GM11168 (cell line): Measurements from ENCODE around the gene AQP9.
"Not testable (repeated sequence)": the region's sequence is repeated elsewhere in the genome, so short reads cannot be mapped to it uniquely, and the experiment has no call there.

Experiments used
- in situ Hi-C: fragments of 300-500 bp; cut with MboI; formaldehyde crosslinking; loops from one replicate; pipeline ENCODE4 v1.12.0; 2022; ENCODE audit warnings: low sequenced_read_pairs; ENCODE audit not compliant: unreplicated experiment

Gene AQP9, protein sequence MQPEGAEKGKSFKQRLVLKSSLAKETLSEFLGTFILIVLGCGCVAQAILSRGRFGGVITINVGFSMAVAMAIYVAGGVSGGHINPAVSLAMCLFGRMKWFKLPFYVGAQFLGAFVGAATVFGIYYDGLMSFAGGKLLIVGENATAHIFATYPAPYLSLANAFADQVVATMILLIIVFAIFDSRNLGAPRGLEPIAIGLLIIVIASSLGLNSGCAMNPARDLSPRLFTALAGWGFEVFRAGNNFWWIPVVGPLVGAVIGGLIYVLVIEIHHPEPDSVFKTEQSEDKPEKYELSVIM

DNA sequence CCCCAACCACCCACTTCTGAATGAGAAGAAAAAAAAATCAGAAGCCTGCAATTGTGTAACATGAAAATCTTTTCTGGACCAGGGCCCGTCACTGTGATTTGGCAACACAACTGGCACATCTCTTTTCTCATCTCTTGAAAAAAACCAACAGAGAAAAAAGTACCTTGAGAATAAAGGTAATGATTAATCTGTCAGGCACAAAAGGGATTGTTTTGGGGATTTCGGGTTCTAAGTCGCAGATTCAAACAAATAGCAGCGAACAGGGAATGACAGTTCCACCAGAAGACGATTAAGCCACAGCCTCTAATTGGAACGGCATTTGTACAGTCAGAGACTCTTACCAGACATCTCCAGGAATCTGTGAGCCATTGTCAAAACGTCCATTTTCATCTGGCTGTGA, at the start of gene AQP9:
AQP9 (plus strand) TSS at position 276 of the 400 bp plus-strand sequence. CDS start 185 bp downstream, outside the sequence.
- in situ Hi-C loops: no loop called here

DNA sequence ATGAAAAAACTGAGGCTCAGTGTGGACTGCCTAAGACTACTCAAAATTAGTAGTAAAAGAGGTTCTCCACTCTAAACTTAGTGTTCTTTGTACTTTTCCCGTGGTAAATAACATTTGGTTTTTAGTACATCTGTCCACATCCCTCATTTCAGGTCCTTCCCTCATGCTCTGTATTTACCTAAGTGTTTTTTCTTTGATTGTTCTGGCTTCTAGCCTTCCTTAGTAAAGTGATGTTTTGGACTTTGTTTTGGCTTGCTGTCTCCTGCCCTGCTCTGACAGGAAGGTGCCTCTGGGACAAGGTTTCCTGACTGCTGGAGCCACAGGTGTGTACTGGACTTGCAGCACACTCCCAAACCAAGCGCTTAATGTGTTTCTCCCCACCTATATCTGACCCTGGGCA, 42.8 kb upstream of the AQP9 start:
- in situ Hi-C loops: no loop called here

DNA sequence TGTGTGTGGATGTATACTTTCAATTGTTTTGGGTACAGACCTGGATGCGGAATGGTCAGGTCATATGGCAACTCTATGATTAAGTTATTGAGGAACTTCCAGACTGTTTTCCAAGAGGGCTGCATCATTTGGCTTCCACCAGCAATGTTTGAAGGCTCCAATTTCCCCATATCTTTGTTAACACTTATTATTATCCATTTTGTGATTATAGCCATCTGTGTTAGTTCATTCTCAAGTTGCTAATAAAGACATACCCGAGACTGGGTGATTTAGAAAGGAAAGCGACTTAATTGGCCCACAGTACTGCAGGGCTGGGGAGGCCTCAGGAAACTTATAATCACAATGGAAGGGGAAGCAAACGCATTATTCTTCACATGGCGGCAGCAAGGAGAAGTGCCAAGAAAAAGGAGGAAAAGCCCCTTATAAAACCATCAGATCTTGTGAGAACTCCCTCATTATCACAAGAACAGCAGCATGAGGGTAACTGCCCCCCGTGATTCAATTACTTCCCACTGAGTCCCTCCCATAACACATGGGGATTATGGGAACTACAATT, 41.6 kb upstream of the AQP9 start:
- in situ Hi-C loops: no loop called here

DNA sequence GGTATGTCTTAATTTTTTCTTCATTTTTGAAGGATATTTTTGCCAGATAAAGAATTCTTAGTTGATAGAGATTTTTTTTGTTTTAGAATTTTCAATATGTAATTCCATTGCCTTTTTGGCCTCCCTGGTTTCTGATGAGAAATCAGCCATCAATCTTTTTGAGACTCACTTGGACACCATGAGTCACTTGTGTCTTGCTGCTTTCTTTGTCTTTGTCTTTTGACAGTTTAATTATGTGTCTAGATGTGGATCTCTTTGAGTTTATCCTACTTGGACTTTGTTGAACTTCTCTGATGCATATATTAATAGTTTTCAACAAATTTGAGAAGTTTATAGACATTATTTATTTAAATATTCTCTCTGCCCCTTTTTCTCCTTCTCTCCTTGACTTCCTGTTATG, 34.7 kb upstream of the AQP9 start:
- in situ Hi-C loops: no loop called here

DNA sequence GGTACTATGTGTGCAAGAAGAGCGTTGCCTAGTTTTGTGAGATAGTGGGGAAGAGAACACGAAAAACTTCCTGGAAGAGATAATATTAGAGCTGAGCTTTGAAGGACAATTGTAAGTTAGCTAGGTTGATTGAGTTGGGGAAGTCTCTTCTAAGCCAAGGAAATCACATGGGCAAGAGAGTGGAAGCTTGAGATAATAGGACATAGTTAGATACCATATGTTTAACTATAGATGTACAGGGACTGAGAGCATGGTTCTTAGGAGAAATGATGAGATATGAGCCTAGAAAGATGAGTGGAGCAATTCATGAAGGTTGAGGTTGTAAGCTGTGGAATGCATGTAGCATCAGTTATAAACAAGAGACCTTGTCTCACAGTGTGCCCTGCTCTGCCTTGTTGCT, 30.1 kb upstream of the AQP9 start:
- in situ Hi-C loops: no loop called here

DNA sequence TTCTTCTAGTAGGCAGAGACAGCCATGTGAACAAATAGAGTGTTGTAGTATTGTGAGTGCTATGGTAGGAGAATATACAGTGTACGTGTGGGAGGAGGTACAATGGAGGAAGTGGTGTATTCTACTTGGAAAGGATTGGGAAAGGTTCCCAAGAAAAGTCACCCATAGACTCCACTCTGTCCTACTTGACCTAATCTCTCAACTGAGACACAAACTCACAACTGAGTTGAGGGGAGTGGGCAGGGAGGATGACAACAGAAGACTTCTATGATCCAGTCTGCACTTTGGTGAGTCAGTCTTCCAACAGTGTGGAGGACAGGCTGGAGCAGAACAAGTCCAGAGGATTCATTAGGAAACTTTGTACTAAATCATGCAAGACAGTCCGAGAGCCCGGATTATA, 28.8 kb upstream of the AQP9 start:
- in situ Hi-C loops: no loop called here

DNA sequence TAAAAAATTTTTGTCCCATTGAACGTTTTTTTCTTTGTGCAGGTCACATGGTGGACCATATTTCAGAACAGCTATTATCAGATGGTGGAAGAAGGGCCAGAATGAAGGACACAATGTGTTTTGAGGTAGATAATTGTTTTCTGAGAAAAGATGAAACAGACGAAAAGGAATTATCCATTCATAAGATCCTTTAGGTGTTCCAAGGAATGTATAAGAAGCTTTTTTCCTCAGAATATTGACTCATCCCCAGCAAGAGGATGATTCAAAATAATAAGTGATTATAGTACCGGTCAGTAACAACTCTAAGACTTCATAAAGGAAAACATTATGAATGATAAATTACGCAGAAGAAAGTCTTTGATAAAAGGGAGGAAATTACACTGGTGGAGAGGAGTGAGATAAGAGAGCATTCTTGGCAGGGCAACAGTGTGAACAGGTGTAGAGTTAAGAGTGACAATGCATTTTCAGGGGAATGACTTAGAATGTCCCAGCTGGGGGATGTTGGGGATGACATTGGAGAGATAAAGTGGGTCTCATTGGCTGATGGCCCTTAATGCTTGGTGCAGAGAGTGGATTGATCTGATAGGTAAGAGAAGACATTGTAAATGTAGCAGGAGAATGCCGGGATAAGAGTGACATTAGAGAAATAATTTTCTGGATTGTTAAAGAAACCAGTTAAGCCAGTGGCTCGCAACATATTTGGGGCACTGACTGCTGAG, 27.0 kb upstream of the AQP9 start:
- in situ Hi-C loops: no loop called here

DNA sequence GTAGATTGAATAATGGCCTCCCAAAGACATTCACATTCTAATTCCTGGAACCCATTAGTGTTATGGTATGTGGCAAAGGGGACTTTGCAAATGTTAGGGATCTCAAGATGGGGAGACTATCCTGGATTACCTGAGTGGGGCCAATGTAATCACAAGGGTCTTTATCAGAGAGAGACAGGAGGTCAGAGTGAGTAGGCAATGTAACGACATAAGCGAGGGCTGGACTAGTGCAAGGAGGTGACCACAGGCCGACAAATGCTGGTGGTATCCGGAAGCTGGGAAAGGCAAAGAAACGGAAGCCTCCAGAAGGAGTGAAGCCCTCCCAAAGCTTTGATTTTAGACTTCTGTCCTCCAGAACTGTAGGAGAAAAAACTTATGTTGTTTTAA, 26.5 kb upstream of the AQP9 start:
- in situ Hi-C loops: no loop called here

DNA sequence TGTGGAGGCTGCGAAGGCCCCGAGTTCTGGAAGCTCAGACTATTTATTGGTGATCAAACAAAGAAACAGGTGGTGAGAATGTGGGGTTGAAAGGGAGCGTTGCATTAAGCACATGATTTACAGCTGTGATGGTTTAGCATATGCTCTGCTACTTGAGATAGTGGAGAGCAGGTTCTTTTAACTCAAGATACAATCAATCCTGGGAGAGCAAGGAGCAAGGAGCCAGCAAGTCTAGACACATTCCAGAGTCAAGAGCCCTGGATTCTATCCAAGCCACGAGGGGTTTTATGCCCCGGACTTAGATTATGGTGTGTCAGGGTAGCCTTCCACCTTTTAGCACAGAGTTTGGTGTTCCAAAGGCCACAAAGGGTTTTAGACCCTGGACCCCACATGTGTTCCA, 24.8 kb upstream of the AQP9 start:
- in situ Hi-C loops: not testable (repeated sequence)

DNA sequence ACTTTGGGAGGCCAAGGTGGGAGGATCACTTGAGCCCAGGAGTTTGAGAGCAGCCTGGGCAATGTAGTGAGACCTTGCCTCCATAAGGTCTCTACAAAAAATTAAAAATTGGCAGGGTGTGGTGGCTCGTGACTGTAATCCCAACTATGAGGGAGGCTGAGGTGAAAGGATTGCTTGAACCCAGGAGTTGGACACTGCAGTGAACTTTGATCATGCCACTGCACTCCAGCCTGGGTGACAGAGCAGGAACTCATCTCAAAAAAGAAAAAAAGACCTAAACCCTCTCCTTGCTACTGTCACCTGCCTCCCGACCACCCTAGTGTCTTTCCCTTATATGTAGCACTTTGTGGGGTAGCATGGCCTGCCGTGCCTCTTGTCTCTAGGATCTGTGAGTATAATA, 23.8 kb upstream of the AQP9 start:
- in situ Hi-C loops: no loop called here

DNA sequence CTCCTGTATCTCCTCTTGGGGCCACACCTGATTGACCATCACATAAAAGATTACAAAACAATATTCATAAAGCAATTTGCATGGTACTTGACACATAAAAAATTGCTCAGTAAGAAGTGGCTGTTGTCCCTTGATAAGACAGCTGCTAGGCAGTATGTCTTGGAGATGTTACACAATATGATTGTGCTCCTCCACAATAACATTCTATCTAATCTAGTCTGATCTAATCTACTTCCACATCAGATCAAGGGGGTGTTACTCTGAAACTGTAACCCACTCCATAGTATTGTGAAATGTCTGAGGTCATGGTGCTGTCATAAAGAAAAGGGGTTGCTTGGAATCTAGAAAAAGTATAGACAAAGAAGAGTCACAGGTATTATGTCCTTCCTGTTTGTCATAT, 23.4 kb upstream of the AQP9 start:
- in situ Hi-C loops: no loop called here

DNA sequence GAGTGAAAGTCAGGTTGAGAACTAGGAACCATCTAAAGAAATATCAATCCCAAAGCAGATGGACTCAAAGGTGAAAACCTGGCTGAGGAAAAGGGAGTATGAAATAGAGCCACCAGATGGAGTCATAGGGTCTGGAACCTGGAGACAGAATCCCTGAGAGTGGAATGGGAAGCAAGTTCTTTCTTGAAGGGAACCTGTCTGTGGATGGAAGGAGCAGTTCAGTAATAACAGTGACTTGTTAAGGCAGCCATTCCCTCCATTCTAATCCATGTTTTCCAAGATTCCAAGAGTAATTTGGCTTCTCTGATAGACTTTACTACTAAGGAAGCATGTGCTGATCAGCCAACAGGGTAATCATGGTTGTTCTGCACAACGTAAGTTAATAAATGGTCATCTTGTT, 22.5 kb upstream of the AQP9 start:
- in situ Hi-C loops: no loop called here

DNA sequence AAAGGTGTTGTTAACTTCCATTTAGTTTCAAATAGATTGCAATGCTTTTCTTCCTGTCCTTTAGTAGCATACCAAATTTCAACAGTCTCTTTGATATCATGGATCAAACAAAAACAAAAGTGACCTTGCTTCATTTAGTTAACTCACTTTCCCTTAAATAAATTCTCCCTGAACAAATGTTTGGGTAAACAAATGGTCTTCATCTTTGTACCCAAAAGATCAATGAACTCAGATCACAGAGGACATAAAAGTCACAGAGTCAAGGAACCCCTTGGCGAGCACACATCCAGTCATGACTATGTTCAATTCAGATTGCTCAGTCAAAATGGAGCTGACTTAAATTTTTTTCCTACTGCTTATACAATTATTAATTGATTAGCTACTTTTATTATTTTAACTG, 20.6 kb upstream of the AQP9 start:
- in situ Hi-C loops: no loop called here

DNA sequence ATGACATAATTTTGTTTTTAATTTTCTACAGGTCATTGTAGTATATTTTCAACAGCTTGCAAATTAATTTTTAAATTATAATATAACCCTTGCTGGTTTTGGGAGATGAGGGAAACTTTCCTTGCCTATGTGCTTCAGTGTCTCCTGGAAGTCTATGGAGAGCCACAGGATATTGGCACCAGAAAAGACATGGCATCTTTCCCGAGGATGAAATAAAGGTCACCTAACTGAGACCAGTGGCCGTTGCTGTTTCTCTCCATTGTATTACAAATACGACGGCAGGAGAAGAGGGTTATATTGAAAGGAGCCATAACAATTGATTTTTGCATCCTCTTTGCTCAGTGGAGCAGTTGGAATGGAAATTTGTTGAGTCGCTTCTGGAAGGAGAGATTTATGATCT, 19.9 kb upstream of the AQP9 start:
- in situ Hi-C loops: no loop called here

DNA sequence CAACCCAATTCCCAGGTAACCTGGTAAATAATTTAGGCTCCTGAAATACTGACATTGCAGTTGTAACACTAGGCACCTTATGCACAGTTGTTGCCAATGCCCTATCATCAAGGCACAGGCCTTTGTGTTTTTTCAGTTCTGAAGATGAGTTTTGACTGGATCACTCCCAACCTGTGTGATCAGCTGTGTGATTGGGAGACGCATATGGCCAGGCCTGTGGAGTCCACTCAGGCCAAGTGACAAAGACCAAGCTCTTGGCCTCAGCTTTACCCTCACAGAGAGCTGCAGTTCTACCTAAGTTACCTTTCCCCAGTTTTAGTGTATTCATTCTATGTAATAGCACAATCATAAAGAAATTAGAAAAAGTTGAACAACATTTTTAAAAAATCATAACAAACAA, 19.2 kb upstream of the AQP9 start:
- in situ Hi-C loops: no loop called here

DNA sequence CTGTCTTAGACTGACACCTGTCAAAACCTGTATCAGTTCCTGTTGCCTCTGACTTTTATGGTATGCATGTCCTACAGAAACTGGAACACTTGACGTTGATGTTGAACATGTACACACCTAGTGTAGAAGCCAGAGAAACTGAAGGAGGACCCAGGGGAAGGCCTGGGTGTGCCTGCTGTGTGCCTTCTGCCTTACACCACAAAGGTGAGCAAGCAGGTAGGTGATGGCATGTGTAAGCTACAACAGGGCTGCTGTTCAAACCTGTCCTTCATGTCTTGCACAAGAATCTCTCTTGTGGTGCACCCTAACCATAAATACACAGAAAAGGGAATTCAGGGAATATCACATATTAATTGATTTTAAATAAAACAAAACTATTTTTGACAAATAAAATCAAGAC, 13.6 kb upstream of the AQP9 start:
- in situ Hi-C loops: no loop called here

DNA sequence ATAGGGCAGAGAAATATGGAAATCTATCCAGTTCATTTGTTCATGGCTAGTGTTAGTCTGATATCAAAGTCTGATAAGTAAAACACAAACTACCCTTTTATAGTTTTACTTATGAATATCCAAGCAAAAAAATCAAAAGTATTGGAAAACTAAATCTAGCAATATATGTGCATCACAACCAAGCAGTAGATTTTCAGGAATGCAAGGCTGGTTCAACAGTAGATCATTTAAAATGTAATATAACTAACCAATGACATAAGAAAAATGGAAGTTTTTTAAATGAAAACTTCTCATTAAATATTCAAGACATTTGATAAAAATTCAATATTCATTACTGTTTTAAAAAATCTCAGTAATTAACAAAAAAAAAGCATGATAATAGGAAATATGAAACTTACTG, 12.8 kb upstream of the AQP9 start:
- in situ Hi-C loops: no loop called here

DNA sequence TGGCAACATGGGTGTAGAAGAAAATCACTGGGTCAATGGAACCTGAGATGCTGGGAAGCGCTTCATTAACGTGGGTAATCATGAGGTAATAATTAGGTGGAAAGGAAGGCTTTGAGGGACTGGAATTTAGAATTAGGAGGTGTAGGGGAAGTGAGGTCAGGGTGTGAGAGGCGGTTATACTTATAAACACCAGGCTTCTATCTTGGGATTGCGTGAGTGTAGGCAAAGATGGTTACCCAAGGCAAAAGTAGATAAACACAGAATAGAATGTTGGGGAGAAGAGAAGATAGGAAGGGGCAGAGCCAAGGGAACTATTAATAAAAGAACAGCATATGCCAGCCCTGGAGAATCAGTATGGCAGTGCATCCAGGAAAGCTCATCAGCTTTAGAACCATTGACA, 3.3 kb upstream of the AQP9 start:
- in situ Hi-C loops: no loop called here

DNA sequence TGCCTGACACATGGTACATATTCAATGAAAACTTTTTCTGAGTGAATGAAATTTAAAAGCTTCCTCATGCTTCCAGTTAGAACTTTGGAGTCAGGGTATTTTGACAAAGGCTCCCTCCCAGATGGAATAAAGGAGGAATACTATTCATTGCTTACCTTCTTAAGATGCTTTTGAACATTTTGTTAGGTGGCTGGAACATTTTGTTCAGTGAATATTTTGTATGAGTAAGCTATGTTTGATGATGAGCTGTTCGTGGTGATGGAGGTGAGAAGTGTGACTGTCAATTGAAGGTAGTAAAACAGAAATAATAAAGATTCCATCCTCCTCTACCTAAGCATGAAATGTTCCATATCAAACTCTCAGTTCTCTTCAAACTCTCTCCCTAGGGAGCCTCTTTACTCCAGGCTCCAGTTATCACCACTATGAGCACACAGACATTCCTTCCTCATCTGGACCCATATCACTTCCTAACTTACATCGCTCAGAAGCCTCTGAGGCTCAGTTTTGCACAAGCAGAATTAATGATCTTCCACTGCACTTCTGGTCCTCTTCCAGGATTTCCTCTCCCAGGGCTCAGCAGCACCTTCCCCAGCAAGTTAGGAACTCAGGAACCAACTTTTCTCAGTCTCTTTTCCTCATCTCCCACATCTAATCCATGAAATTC, 2.5 kb upstream of the AQP9 start:
- in situ Hi-C loops: no loop called here

DNA sequence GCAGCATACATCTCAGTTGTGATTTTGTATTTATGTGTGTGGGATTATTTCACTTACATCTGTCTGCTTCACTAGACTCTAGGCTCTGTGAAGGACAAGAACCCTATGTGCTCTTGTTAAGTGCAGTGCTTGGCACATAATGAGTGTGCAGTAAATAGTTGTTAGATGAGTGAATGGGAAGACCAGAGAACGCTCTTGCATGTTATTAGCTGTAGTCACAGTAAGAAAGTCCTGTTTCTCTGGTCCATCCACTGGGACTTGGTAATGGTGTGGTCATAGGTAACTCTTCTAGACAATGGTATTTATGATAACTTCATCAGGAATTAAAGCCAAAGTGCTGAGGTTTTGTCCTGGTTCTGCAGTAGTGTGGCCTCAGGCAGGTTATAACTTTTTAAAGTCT, 1.4 kb upstream of the AQP9 start:
- in situ Hi-C loops: no loop called here

DNA sequence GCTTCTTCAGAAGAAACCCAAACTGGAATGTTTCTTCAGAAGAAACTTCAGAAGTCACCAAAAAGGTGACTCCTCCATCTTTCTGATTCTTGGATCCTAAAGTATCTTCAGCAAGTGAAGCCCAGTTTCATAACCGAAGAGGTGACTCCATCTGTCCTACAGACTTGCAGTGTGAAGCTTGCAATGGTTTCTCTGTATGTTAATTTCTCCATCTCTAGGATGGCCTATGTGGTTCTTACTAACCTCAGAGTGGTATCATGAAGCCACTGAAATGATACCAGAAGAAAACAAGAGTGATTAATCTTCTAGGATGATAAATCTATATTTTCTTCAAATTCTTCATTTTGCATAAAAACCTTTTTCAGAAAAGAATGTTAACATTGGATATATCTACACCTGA, 495 bp upstream of the AQP9 start:
- in situ Hi-C loops: no loop called here
